Measurements from ENCODE around the gene TTC9B. TPM values are rescaled to one million over a fixed set of nuclear protein-coding genes. Genes with fewer than 3 reads are reported as not detected.
"Not testable (repeated sequence)": the region's sequence is repeated elsewhere in the genome, so short reads cannot be mapped to it uniquely, and the experiment has no call there.

TTC9B gene
- total RNA-seq, 1 experiment from 2014 or later, result not detected

DNA sequence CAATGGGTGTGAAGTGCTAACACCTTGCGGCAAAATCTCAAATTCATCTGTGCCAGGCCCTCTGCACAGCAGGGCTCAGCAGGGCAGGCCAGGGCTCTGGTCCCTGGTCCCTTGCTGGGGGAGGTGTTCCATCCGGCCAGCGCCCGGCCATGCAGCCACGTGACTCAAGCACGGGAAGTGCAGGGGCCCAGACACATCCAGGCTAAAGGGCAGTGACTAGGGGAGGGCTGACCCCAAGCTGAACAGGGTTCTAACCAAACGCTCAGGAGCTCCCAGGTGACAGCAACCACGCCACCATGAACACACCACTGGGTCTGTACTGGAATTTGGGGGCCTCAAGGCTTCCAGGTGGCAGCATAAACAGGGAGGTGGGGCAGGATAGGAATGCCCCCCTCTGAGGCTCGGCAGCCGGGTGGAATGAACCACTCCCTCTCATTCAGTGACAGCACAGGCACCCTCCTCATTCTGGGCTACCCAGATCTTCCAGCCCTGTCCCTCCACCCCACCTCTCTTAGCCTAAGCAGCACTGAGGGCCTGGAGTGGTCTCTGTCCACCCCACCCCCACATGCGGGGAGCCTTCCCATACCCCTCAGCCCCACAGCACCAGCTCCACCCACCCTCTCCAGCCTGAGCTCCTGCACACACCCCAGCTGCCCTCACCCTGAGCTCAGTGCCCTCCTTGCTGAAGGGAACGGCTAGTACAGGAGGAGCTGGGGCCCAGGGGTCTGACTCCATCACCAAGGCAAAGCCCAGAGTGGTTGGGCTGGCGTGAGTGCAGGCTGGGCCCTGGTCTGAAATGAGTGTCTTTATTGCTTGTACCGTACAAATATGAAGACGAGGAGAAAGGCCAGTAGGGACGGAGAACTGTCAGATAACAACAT, 13.6 kb upstream of the TTC9B start:
- H3K36me3 ChIP-seq (replicated peaks; ENCODE audit: control insufficient read depth, insufficient read depth, low read length), result peaks cover 4% of the 10 kb centered on the region
- H3K4me3 ChIP-seq (ENCODE audit: insufficient read depth, low read depth, low read length), result no peak overlapping the region
- DNase-seq, result peak; percentile 88
- H3K27me3 ChIP-seq (ENCODE audit: control insufficient read depth, insufficient read depth, low read length), result no peaks in the 10 kb centered on the region

DNA sequence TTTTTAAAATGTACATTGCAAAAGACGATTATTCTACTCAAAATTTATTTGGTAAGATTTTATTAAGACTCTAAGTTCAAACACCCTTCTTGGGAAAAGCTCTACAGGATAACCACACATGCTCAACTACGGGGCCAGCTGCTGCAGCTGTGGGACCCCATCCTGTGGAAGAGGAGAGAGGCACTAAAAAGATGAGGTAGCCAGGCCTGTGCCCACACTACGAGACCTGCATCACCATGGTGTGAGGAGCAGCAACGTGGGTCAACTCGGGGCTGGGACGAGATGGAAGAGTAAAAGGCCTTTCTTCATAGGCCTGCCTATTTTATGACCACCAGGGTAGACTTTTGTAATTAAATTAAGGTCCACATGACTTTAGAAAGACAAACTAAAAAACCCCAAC, 12.9 kb upstream of the TTC9B start:
- peaks cover 4% of the 10 kb centered on the region for H3K36me3 ChIP-seq (replicated peaks; ENCODE audit: control insufficient read depth, insufficient read depth, low read length)
- no peak overlapping the region for H3K4me3 ChIP-seq (ENCODE audit: insufficient read depth, low read depth, low read length)
- DNase-seq, result no peak
- no peaks in the 10 kb centered on the region for H3K27me3 ChIP-seq (ENCODE audit: control insufficient read depth, insufficient read depth, low read length)

DNA sequence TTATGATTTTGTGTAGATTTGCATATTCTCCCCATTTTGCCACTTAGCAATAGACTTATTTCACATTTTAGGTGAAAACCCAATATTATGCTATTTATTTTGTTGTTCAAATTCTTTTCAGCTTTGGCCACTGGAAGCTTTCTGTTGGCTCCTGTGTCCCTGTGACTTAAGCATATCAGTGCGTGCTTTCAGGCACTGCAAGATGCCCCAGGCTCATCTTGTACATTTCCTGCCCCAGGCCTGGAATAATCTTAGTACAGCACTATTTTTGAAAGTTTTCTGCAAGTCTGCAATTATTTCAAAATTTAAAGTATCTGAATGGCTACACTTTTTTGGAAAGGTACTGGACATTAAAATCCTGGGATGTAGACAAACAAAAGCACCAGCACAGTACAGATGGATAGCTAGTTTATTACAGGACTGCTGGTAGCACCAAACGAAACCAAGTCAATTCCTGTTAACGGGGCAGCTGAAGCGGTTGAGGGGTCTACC, 11.8 kb upstream of the TTC9B start:
- no peak overlapping the region for H3K4me3 ChIP-seq (ENCODE audit: insufficient read depth, low read depth, low read length)
- DNase-seq, result no peak
- peaks cover under 1% of the 10 kb centered on the region for H3K36me3 ChIP-seq (replicated peaks; ENCODE audit: control insufficient read depth, insufficient read depth, low read length)
- peaks cover 1% of the 10 kb centered on the region; the same call in 1 of the 2 replicates for H3K27me3 ChIP-seq (ENCODE audit: control insufficient read depth, insufficient read depth, low read length)

DNA sequence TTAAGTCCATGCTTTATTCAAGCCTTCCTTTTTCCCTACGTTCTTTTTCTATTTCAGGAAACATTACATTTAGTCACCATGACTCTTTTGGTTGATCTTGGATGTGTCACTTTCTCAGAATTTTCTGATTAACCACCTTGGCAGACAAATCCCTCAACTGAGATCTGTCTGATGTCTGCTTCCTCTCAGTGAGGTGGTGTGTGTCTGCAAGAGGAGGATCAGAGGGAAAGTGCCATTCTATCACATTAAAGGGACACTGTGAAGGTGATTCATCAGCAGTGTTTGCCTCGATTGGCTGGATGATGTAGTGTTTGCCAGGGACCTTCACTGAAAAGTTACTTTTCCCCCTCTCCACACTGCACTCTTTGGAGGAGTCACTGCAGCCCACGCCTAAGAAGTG, 11.3 kb upstream of the TTC9B start:
- Histone ChIP-seq H3K4me3 (ENCODE audit: insufficient read depth, low read depth, low read length) (no peak overlapping the region), H3K27me3 (ENCODE audit: control insufficient read depth, insufficient read depth, low read length) (peaks cover 1% of the 10 kb centered on the region; the same call in 1 of the 2 replicates), H3K36me3 (replicated peaks; ENCODE audit: control insufficient read depth, insufficient read depth, low read length) (no peaks in the 10 kb centered on the region; the same call in 1 of the 2 replicates)
- no peak for DNase-seq

DNA sequence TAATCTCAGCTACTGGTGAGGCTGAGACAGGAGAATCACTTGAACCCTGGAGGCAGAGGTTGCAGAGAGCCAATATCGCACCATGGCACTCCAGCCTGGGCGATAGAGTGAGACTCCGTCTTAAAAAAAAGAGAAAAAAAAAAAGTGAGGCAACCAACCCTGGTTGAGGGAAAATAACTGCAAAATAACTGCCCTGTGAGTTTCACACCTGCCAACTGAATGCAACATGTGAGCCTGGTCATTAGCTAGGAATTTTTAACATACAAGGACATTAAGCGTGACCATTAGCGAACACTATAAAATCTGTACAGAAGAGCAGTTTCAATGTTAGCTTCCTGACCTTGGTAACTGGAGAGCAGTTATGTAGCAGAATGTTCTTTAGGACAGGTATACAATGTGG, 10.7 kb upstream of the TTC9B start:
- no peak for DNase-seq
- no peak overlapping the region for H3K4me3 ChIP-seq (ENCODE audit: insufficient read depth, low read depth, low read length)
- H3K27me3 ChIP-seq (ENCODE audit: control insufficient read depth, insufficient read depth, low read length), result peaks cover 3% of the 10 kb centered on the region; the same call in 1 of the 2 replicates
- H3K36me3 ChIP-seq (replicated peaks; ENCODE audit: control insufficient read depth, insufficient read depth, low read length), result no peaks in the 10 kb centered on the region; the same call in 1 of the 2 replicates

DNA sequence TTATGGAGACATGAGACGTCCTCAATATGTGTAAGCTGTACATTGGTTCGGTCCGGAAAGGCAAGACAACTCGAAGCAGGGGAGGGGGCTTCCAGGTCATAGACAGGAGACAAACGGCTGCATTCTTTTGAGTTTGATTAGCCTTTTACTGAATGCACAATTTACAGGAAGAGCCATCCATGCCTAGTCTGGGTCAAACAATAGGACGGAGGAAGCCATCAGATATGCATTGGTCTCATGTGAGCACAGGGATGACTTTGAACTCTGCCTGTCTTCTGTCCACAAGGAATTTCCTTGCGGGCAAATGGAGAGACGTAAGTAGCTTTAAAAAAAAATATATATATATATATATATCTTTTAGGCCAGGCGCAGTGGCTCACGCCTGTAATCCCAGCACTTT, 10.2 kb upstream of the TTC9B start:
- Histone ChIP-seq H3K36me3 (replicated peaks; ENCODE audit: control insufficient read depth, insufficient read depth, low read length) (no peaks in the 10 kb centered on the region; the same call in 1 of the 2 replicates), H3K27me3 (ENCODE audit: control insufficient read depth, insufficient read depth, low read length) (peaks cover 6% of the 10 kb centered on the region), H3K4me3 (ENCODE audit: insufficient read depth, low read depth, low read length) (no peak overlapping the region)
- no peak for DNase-seq

DNA sequence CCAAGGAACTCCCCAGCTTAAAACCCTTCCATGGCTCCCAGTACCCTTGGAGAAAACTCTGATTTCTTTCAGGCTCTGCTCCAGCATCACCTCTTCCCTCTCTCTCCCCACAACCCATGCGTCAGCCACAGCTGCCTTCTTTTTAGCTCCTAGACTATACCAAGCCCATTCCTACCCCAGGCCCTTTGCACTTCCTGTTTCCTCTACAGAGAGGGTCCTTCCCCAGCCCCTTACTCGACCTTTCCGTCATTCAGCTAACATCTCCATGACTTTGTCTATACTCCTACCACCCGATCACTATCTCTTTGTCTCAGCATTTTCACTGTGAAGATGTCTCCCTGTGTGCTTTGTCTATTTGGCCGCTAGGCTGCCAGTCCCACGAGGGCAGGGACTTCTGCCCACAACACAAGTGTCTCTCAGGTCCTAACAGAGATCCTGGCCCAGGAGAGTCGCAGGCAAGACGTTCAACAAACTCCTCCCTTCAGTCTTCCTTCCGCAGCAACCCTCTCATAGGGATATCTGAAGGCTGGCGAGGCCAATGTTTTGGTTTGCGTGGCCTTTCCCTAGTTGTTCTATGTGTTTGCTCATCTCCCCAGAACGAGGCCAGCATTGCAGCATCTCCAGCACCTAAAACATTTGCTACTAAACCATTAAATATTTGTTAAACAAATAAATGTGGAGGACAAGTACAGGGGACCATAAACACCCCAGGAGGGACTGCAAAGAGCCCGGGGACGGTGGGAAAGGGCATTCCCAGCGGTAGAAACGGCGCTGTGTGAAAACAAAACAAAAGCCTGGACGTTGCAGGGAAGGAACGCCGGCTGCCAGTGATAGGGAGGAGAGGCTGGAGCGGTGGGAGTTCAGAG, 7.5 kb upstream of the TTC9B start:
- Histone ChIP-seq H3K4me3 (ENCODE audit: insufficient read depth, low read depth, low read length) (peak overlapping the region; percentile 23; the same call in 1 of the 2 replicates), H3K36me3 (replicated peaks; ENCODE audit: control insufficient read depth, insufficient read depth, low read length) (no peaks in the 10 kb centered on the region), H3K27me3 (ENCODE audit: control insufficient read depth, insufficient read depth, low read length) (peaks cover 6% of the 10 kb centered on the region)
- no peak for DNase-seq

DNA sequence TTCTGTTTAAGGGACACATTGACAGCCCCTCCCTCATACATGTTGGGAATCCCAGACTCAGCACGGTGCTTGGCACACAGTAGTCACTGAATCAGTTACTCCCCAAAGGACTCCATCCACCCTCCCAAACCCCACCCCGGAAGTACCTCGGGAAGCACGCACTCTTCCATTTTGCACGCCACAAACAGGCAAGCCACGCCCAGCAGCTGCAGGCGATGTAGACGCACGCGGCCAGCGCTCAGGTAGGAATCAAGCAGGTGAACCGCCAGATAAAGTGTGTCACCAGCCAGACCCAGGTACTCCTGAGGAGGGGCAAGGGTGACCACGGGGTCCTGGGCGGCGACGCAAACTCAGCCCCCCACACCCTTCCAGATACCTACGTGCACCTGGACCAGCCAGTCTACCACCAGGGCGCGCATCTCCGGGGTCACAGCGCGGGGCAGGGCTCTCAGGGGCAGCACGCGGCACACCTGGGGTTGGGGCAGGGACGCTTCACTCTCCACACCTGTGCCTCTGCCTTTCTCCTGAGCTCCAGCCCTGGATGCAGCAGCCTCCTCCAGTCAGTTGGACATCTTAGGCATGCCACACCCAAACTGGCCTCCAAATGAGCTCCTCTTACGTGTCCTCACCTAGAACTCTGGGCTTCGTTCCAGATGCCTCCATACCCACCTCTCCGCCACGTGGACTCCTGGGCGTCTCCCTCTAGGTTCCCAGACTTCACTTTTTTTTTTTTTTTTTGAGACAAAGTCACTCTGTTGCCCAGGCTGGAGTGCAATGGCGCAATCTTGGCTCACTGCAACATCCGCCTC, 6.4 kb upstream of the TTC9B start:
- H3K27me3 ChIP-seq (ENCODE audit: control insufficient read depth, insufficient read depth, low read length), result peaks cover 8% of the 10 kb centered on the region
- peak; percentile 69 for DNase-seq
- no peaks in the 10 kb centered on the region for H3K36me3 ChIP-seq (replicated peaks; ENCODE audit: control insufficient read depth, insufficient read depth, low read length)
- H3K4me3 ChIP-seq (ENCODE audit: insufficient read depth, low read depth, low read length), result no peak overlapping the region

DNA sequence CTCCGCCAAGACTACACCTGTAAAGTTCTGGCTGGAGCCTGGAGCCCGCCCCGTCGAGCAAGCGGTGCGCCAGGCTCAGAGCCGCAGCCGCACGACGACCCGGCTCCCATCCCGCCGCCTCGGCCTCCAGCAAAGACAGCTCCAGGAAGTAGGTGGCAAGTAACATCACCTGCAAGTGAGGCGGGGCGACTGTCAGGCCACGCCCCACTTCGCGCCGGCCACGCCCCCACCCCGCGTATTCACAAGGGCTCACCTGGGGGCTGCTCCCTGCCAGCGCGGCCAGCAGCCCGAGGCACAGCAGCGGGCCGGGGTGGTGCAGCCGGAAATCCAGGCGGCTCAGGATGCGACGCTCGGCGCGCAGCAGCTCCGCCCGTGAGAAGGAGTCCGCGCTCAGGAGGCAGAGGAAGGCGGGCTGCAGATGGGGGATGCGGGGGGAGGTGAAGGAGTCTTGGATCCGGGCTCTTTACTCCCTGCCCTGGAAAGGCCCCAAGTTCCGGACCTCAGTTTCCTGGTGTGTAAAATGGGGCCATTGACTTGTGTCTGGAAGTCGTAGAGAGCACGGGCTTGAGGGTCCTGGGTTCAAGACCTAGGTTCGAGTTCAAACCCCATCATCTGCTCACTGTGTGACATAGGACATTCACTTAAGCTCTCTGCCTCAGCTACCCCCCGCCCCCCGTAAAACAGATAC, 5.1 kb upstream of the TTC9B start:
- peak overlapping the region; percentile 31 for H3K4me3 ChIP-seq (ENCODE audit: insufficient read depth, low read depth, low read length)
- H3K36me3 ChIP-seq (replicated peaks; ENCODE audit: control insufficient read depth, insufficient read depth, low read length), result no peaks in the 10 kb centered on the region
- peaks cover 13% of the 10 kb centered on the region for H3K27me3 ChIP-seq (ENCODE audit: control insufficient read depth, insufficient read depth, low read length)
- peak; percentile 99 for DNase-seq

DNA sequence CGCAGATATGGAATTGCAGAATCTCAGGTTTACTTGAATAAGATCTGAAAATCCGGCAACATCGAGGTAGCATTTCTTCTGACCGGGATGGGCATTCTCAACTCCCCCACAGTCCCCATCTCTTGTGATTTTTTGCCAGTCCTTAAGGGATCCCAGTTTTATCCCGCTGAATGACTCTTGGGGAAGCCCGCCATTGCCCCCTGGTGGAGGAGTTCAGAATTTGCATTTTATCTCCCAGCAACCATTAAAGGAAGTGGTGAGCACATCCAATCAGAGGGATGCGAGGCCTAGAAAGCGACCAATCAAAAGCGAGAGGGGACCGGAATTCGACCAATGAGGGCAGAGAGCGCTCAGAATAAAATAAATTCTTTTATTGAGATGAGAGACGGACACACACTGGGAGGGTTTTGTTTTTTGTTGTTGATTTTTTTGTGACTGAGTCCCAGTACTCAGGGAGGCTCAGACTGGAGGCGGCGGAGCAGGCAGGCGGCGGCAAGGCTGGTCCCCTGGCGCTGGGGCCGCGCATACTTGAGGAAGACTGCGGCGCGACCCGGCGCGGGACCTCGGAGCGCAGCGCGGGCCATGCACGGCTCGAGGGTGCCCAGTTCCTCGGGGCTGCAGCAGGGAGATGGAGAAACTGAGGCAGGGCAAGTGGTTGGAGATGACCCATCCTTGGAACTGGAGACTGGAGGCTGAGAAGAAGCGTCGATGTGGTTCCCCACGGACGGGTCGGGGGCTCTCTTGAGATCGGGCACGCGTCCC, 3.9 kb upstream of the TTC9B start:
- no peaks in the 10 kb centered on the region for H3K36me3 ChIP-seq (replicated peaks; ENCODE audit: control insufficient read depth, insufficient read depth, low read length)
- DNase-seq, result peak; percentile 97
- no peak overlapping the region for H3K4me3 ChIP-seq (ENCODE audit: insufficient read depth, low read depth, low read length)
- H3K27me3 ChIP-seq (ENCODE audit: control insufficient read depth, insufficient read depth, low read length), result peaks cover 22% of the 10 kb centered on the region

DNA sequence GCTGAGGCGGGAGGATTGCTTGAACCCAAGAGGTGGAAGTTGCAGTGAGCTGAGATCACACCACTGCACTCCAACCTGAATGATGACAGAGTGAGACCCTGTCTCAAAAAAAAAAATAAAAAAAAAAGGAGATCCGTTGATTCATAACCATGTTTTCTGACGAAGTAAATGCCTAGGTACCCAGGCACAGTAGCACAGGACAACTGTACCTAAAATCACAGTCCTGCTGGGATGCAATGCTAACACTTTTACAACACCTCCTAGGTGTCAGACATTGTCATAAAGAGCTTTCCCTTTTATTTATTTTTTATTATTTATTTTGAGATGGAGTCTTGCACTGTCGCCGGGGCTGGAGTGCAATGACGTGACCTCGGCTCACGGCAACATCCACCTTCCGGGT, 2.5 kb upstream of the TTC9B start:
- Histone ChIP-seq H3K27me3 (ENCODE audit: control insufficient read depth, insufficient read depth, low read length) (peaks cover 30% of the 10 kb centered on the region), H3K36me3 (replicated peaks; ENCODE audit: control insufficient read depth, insufficient read depth, low read length) (no peaks in the 10 kb centered on the region), H3K4me3 (ENCODE audit: insufficient read depth, low read depth, low read length) (no peak overlapping the region)
- DNase-seq, result no peak

DNA sequence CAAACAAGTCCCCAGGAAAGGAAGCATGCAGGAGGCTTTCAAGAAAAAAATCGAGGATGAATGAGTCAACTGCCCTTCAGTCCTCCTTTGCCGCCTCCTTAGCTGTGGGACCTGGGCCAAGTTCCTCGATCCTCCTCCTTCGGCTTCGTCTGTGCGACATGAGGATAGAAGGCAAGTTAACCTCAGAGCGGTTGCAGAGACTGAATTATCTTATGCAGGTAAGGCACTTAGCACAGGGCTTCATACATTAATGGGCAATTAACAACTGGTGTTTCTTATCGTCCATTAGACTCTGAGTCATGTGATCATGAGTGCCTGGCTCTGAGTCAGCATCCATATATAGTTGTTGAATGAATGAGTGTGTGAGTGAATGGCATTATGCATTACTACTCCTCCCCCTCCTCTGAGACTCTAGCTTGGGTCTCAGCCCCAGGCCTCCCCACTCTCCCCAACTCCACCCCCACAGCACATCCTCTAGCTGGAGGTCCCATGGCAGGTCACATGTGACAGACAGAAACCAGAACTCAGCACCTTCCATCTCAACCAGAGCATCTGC, 1.6 kb upstream of the TTC9B start:
- no peaks in the 10 kb centered on the region for H3K36me3 ChIP-seq (replicated peaks; ENCODE audit: control insufficient read depth, insufficient read depth, low read length)
- H3K4me3 ChIP-seq (ENCODE audit: insufficient read depth, low read depth, low read length), result no peak overlapping the region
- no peak for DNase-seq
- H3K27me3 ChIP-seq (ENCODE audit: control insufficient read depth, insufficient read depth, low read length), result peaks cover 29% of the 10 kb centered on the region

DNA sequence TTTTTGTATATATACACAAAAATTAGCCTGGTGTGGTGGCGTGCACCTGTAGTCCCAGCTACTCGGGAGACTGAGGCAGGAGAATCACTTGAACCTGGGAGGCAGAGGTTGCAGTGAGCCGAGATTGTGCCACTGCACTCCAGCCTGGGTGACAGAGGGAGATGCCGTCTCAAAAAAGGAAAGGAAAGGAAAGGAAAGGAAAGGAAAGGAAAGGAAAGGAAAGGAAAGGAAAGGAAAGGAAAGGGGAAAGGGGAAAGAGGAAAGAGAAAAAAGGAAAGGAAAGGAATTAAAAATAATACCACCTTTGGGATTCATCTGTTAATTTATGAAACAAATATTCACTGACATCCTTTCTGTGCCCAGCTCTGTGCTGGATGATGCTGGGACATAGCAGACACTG, 845 bp upstream of the TTC9B start:
- H3K4me3 ChIP-seq (ENCODE audit: insufficient read depth, low read depth, low read length); H3K36me3 ChIP-seq (replicated peaks; ENCODE audit: control insufficient read depth, insufficient read depth, low read length); DNase-seq: not testable (repeated sequence)
- peaks cover 28% of the 10 kb centered on the region for H3K27me3 ChIP-seq (ENCODE audit: control insufficient read depth, insufficient read depth, low read length)
